22Rv1 (cell line): ENCODE results near the gene ACACA.

ENCODE experiments used
- H3K27ac ChIP-seq: fragments of 450-650 bp; 2 replicates; pipeline ENCODE4 v1.5.1; 2017
- ZFX ChIP-seq: fragments of 450-650 bp; IDR thresholded peaks from 2 replicates; pipeline ENCODE4 v1.6.1; 2017; ENCODE audit warnings: antibody characterized with exemption, borderline replicate concordance
- TF ChIP-seq, protein P1 (sequence below): fragments of 450-650 bp; IDR thresholded peaks from 2 replicates; pipeline ENCODE4 v1.5.1; 2017; ENCODE audit warnings: mild to moderate bottlenecking

Gene ACACA

DNA sequence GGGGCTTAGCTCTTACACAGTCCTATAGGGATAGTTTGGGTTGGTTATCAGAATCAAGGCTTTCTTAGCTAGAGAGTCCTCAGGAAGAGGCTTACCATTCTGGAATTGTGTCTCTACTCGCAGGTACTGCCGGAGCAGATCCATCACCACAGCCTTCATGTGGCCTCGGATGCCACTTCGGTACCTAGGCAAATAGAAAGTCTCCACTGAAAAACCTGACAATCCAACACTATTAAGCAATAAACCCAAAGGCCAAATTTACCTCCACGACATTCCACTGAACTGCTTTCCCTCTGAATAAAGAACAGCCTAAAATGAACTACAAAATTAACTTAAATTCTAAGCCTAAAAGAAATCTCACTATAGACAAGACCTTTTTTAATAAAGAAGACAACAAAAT, 166.3 kb downstream of the ACACA start:
- TF ChIP-seq, protein P1, sequence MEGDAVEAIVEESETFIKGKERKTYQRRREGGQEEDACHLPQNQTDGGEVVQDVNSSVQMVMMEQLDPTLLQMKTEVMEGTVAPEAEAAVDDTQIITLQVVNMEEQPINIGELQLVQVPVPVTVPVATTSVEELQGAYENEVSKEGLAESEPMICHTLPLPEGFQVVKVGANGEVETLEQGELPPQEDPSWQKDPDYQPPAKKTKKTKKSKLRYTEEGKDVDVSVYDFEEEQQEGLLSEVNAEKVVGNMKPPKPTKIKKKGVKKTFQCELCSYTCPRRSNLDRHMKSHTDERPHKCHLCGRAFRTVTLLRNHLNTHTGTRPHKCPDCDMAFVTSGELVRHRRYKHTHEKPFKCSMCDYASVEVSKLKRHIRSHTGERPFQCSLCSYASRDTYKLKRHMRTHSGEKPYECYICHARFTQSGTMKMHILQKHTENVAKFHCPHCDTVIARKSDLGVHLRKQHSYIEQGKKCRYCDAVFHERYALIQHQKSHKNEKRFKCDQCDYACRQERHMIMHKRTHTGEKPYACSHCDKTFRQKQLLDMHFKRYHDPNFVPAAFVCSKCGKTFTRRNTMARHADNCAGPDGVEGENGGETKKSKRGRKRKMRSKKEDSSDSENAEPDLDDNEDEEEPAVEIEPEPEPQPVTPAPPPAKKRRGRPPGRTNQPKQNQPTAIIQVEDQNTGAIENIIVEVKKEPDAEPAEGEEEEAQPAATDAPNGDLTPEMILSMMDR = no peak
- no peak for TF ChIP-seq ZFX
- H3K27ac ChIP-seq = no peak overlapping the region

DNA sequence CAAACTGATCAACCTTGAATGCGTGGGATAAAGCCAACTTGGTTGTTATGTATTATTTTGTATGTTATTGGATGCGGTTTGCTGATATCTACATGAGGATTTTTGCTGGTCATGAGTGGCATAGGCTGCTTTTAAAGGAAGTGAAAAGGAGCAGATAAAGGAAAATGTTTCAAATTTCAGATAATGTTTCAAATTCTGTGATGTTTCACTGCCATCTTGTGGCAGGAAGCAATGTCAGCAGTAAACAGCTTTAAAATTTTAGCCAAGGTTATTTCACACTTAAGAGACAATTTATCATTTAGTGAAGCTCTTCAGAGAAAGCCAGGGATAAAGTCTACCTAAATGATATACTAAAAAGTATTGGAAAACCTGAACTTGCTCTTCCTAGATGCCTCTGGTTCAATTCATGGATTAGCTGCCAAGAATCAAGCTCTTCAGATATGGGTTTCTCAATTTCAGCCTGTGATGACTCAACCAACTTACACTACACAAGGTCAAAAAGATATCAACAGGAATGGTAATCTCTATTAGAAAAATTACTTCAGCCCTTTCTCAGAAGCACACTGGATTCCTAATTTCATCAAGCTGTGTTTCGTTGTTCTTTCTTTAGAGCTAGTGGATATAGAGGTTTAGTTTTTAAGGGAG, 166.8 kb downstream of the ACACA start:
- TF ChIP-seq ZFX = no peak
- TF ChIP-seq, protein P1 = peak; percentile 69
- H3K27ac ChIP-seq = no peak overlapping the region

DNA sequence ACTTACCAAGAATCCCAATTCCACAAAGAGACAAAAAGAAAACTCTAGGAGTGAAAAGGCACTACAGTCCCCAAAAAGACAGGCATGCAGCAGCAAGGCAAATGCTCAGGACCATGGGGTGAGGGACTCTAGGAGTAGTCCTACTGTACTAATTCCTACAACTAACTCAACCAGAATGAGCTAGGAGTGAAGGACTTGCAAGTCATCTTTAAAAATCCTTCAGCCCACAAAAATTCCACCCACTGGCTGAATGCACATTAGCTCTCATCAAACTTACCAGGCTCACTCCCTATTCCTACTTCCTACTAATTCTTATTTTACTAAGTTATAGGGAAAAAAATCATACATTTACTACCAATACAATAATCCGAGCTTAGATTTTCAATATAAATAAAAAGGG, 172.5 kb downstream of the ACACA start:
- no peak overlapping the region for H3K27ac ChIP-seq
- TF ChIP-seq ZFX = no peak
- TF ChIP-seq, protein P1 = no peak

DNA sequence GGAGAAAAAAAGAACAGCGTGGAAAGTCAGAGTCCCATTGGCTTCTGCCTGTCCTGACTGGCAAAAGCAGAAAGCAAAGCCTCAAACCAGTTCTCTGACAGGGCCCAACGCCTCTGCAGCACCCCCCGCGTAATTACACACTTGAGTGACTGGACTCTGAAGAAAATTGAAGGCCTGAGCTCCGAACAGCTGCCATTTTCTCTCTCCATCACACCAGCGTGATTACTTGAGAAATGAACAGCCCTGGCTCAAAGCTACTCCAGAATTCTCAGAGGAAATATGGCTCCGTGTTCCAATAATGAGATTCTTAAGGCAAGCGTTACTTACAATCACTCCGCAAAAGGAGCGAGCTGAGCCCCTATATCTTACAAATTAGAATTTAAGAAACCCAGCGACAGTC, 173.6 kb downstream of the ACACA start:
- H3K27ac ChIP-seq = no peak overlapping the region
- TF ChIP-seq, protein P1 = no peak
- TF ChIP-seq ZFX = no peak

DNA sequence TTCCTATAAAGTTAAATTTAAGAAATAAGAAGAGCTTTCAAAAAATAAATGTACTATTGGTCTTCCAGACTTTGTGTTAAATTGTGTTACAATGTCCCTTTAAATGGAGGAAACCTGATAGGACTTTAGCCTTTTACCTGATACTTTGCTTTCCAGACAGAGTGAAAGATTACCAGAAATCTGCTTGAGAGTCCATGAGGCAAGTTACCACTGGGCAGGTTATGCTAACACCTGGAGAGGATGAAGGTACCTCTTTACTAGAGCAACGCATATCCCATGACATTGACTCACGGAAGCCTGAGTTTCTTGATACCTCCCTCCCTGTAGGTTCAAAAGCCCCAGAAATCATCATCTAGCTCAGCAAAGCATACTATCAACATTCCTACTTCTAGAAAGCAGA, 174.7 kb downstream of the ACACA start:
- TF ChIP-seq, protein P1 = no peak
- no peak for TF ChIP-seq ZFX
- H3K27ac ChIP-seq = 0 out of 2 replicates have a peak overlapping the region, but pooled peaks have one; percentile 14

DNA sequence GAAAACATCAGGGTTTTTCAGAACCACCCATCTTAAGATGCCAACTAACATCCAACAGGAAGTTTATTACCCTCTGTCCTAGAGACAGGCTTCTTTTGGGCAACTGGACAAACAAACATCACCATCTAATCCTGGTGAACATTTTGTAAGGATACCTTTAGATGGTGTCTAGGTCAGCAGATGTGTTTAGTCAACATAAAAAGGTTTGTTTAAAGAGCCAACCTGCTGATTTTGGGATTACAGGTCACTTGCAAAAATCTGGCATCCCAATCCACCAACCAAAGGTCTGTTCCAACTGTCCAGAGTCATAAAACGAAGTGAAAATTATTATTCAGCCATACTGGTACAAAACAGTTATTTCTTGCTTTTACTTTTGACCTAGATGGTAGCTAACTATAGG, 176.0 kb downstream of the ACACA start:
- no peak for TF ChIP-seq ZFX
- TF ChIP-seq, protein P1 = no peak
- H3K27ac ChIP-seq = no peak overlapping the region

DNA sequence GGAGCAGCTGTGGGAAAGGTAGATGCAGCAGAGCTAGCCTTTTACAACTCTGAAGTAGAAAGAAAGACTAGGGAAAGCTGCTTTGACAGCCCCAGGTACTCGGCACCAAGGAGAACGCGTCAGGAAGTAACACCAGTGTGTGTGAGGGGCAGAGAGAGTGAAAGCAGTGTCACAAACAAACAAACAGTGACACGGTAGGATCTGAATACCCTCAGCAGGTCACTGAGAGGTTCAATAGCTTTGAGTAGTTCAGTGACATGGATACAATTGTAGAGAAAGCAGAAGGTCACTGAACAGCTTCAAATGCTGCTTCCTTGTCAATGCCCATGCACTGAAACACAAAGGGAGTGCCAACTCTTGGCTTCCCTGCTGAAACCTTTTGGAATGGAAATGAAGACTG, 181.2 kb downstream of the ACACA start:
- H3K27ac ChIP-seq = no peak overlapping the region
- no peak for TF ChIP-seq ZFX
- TF ChIP-seq, protein P1 = no peak
